GM12878 (cell line): ENCODE results near the gene TPO. TPM values are rescaled to one million over a fixed set of nuclear protein-coding genes. Genes with fewer than 3 reads are reported as not detected.

Source experiments
- ATAC-seq: fragments of 200-7000 bp; cut with Tn5 transposase; 3 replicates; pipeline ENCODE4 v1.9.1; 2020; ENCODE audit warnings: mild to moderate bottlenecking, moderate library complexity
- BruUV-seq: library from RNA; stranded (reverse); fragments of 400-500 nt; replicated peaks from 2 replicates; lab custom pipeline; 2021; lab: Mats Ljungman, UMichigan
- CTCF ChIA-PET: fragments of 300-600 bp; sonication (Branson Sonifier 250); formaldehyde crosslinking; extraction: SDS; loops from one replicate; lab custom pipeline; 2021; ENCODE audit warnings: inconsistent platforms; lab: Yijun Ruan, JAX
- POLR2A ChIA-PET: fragments of 350-600 bp; formaldehyde crosslinking; extraction: SDS; loops from one replicate; lab custom pipeline; 2021; ENCODE audit warnings: inconsistent platforms; lab: Charles Lee
- RAD21 ChIA-PET: fragments of 300-600 bp; sonication (Branson Sonifier 250); formaldehyde crosslinking; loops from one replicate; lab custom pipeline; 2023; ENCODE audit warnings: antibody characterized with exemption; ENCODE audit not compliant: unreplicated experiment; lab: Charles Lee
- SMC1A ChIA-PET: fragments of 300-600 bp; sonication (Branson Sonifier 250); formaldehyde crosslinking; loops from one replicate; lab custom pipeline; 2023; ENCODE audit not compliant: unreplicated experiment, uncharacterized antibody; lab: Charles Lee
- DNase-seq: peaks from one replicate; pipeline ENCODE4 v3.0.0-alpha.2; 2011; ENCODE audit warnings: low read depth, low spot score
- FAIRE-seq: peaks from 3 replicates; lab custom pipeline; 2011; peaks lifted over from hg19 to GRCh38; lab: Jason Lieb, UNC
- H2AFZ ChIP-seq: 2 replicates; pipeline ENCODE4 v1.6.0; 2011; ENCODE audit warnings: low read depth, low read length, control low read depth; ENCODE audit not compliant: control insufficient read depth
- H3K27ac ChIP-seq: 2 replicates; pipeline ENCODE4 v1.5.1; 2011; ENCODE audit warnings: control low read depth; ENCODE audit not compliant: control insufficient read depth, insufficient read depth
- H3K27me3 ChIP-seq, 2 experiments: replicated peaks in 1 of 2; 2 replicates each; pipeline versions ENCODE4 v1.6.0 to v1.6.1; 2011; ENCODE audit warnings: low read length in 1 of 2; ENCODE audit not compliant: control insufficient read depth in 2 of 2, insufficient read depth in 2 of 2
- H3K36me3 ChIP-seq, 2 experiments: 2 replicates each; pipeline ENCODE4 v1.5.1; 2011; ENCODE audit warnings: low read length in 1 of 2; ENCODE audit not compliant: control insufficient read depth in 2 of 2, insufficient read depth in 2 of 2
- H3K4me1 ChIP-seq: 2 replicates; pipeline ENCODE4 v1.6.1; 2011; ENCODE audit warnings: mild to moderate bottlenecking, low read length, moderate library complexity, mixed read lengths; ENCODE audit not compliant: control insufficient read depth, insufficient read depth
- H3K4me2 ChIP-seq: 2 replicates; pipeline ENCODE4 v1.6.0; 2011; ENCODE audit warnings: control low read depth; ENCODE audit not compliant: control insufficient read depth, insufficient read depth
- H3K4me3 ChIP-seq: fragments of 200-600 bp; sonication (generic); 2 replicates; pipeline ENCODE4 v1.5.1; 2016
- H3K79me2 ChIP-seq: 2 replicates; pipeline ENCODE4 v1.6.0; 2011; ENCODE audit warnings: low read length; ENCODE audit not compliant: control insufficient read depth, insufficient read depth
- H3K9ac ChIP-seq: 2 replicates; pipeline ENCODE4 v1.8.0; 2011; ENCODE audit warnings: low read length, control low read depth, mixed read lengths; ENCODE audit not compliant: control insufficient read depth, insufficient read depth
- H3K9me3 ChIP-seq: replicated peaks from 3 replicates; pipeline ENCODE4 v1.5.1; 2011; ENCODE audit warnings: mild to moderate bottlenecking, low read length; ENCODE audit not compliant: control insufficient read depth, insufficient read depth
- H4K20me1 ChIP-seq: 2 replicates; pipeline ENCODE4 v1.6.0; 2011; ENCODE audit not compliant: control insufficient read depth, insufficient read depth
- CREB1 ChIP-seq: IDR thresholded peaks from 2 replicates; pipeline ENCODE4 v1.6.1; 2012; ENCODE audit warnings: low read depth, mild to moderate bottlenecking, inconsistent platforms
- HDGF ChIP-seq: fragments of 450-650 bp; IDR thresholded peaks from 2 replicates; pipeline ENCODE4 v1.6.1; 2016; ENCODE audit warnings: antibody characterized with exemption
- NFXL1 ChIP-seq: fragments of 450-650 bp; IDR thresholded peaks from 2 replicates; pipeline ENCODE4 v1.6.1; 2017; ENCODE audit warnings: antibody characterized with exemption, mild to moderate bottlenecking, borderline replicate concordance
- PKNOX1 ChIP-seq: fragments of 450-650 bp; IDR thresholded peaks from 2 replicates; pipeline ENCODE4 v1.6.1; 2016; ENCODE audit warnings: mild to moderate bottlenecking
- RAD51 ChIP-seq: fragments of 450-650 bp; IDR thresholded peaks from 2 replicates; pipeline ENCODE4 v1.6.1; 2016; ENCODE audit warnings: moderate library complexity, mild to moderate bottlenecking, inconsistent platforms
- SIN3A ChIP-seq: IDR thresholded peaks from 2 replicates; pipeline ENCODE4 v1.6.1; 2012; ENCODE audit warnings: low read depth, low read length, improper control_type of control experiment
- SKIL ChIP-seq: fragments of 450-650 bp; IDR thresholded peaks from 2 replicates; pipeline ENCODE4 v1.6.1; 2017; ENCODE audit warnings: mild to moderate bottlenecking, low read depth, inconsistent platforms; ENCODE audit not compliant: poor library complexity, severe bottlenecking
- SP1 ChIP-seq: IDR thresholded peaks from one replicate; pipeline ENCODE4 v1.6.1; 2011; ENCODE audit warnings: low read depth, low read length
- STAT3 ChIP-seq: IDR thresholded peaks from 2 replicates; pipeline ENCODE4 v1.6.1; 2011; ENCODE audit warnings: low read depth, low read length, improper control_type of control experiment
- TCF3 ChIP-seq: IDR thresholded peaks from 2 replicates; pipeline ENCODE4 v1.6.1; 2012; ENCODE audit warnings: low read depth, mild to moderate bottlenecking, low read length, borderline replicate concordance; ENCODE audit not compliant: insufficient read depth
- USF1 ChIP-seq: IDR thresholded peaks from 2 replicates; pipeline ENCODE4 v1.6.1; 2011; ENCODE audit warnings: borderline replicate concordance, low read depth, mild to moderate bottlenecking, moderate library complexity, mixed read lengths, low read length; ENCODE audit not compliant: insufficient read depth; ENCODE audit errors: extremely low read length
- WRNIP1 ChIP-seq: IDR thresholded peaks from 2 replicates; pipeline ENCODE4 v1.6.1; 2011; ENCODE audit warnings: low read depth, low read length, improper control_type of control experiment, borderline replicate concordance
- ZNF24 ChIP-seq: fragments of 450-650 bp; IDR thresholded peaks from 2 replicates; pipeline ENCODE4 v1.6.1; 2017; ENCODE audit warnings: antibody characterized with exemption, mild to moderate bottlenecking
- ZNF274 ChIP-seq: IDR thresholded peaks from one replicate; pipeline ENCODE4 v1.8.0; 2011; ENCODE audit not compliant: insufficient read length, insufficient read depth
- WGBS: methylation state at CpG from one replicate; pipeline ENCODE4 v1.1.6; 2016; ENCODE audit warnings: low lambda C conversion rate; ENCODE audit not compliant: insufficient replicate concordance, insufficient coverage; ENCODE audit errors: missing lambda C conversion rate; 5-methylcytosine and 5-hydroxymethylcytosine counted together
- in situ Hi-C: fragments of 300-500 bp; cut with MboI; formaldehyde crosslinking; loops from 9 replicates; pipeline ENCODE4 v1.14.3; 2018; ENCODE audit warnings: mixed read lengths
- intact Hi-C: fragments of 100-400 bp; cut with micrococcal nuclease; formaldehyde crosslinking; loops from one replicate; pipeline ENCODE4 v1.14.2; 2022; ENCODE audit not compliant: unreplicated experiment
- polyA plus RNA-seq, 11 experiments: library from polyadenylated mRNA; depleted of rRNA in 4 of 11; unstranded in 6 of 11; stranded (reverse) in 5 of 11; fragments of >200 nt; fragmentation: Nextera tagmentation in 4 of 11; fragmentation: Illumina TruSeq in 1 of 11; extraction: Ambion mirVana in 4 of 11; extraction: Trizol in 1 of 11; gene quantifications; 1 replicate in 1 of 11; 2 replicates in 10 of 11; pipeline versions ENCODE4 v1.2.1 to v1.2.3, GENCODE V29; 2011 to 2016; ENCODE audit warnings: inconsistent platforms in 2 of 11, missing spikeins in 2 of 11, low read depth in 1 of 11
- total RNA-seq, 4 experiments: library from RNA; depleted of rRNA in 3 of 4; stranded (reverse); fragments of >200 nt in 3 of 4; fragmentation: Illumina TruSeq in 1 of 4; extraction: Trizol in 1 of 4; gene quantifications; 2 replicates each; pipeline versions ENCODE4 v1.2.1 to v1.2.3, GENCODE V29; 2013 to 2021

TPO gene
- total and polyA plus RNA-seq, 10 of the 15 experiments (the other 5 are each of a cell fraction or from before 2014, with no cell fraction given), result 0.07 to 0.11 TPM; not detected in 8

GRCh38 chr2:1481406-1482252 is 68.4 kb downstream of the TPO start:
- Histone ChIP-seq H3K9me3 (no peaks in the 10 kb centered on the region; the same call in 2 of the 3 replicates), H3K9ac (no peak overlapping the region), H2AFZ (no peak overlapping the region), H3K79me2 (no peaks in the 10 kb centered on the region), H4K20me1 (no peaks in the 10 kb centered on the region), H3K4me2 (no peak overlapping the region), H3K27me3 (no peaks in the 10 kb centered on the region), H3K27ac (no peak overlapping the region), H3K4me1 (no peaks in the 10 kb centered on the region), H3K36me3 (no peaks in the 10 kb centered on the region), H3K4me3 (no peak overlapping the region)
- ChIA-PET SMC1A (interaction anchor here (0.7 kb wide), 1 partner anchor 298 kb away, joined by 3 read pairs; no protein-coding TSS in a partner anchor), CTCF (interaction anchor here (1.0 kb wide), 1 partner anchor 69 kb away, joined by 3 read pairs; no protein-coding TSS in a partner anchor), POLR2A (no interaction called here), RAD21 (no interaction called here)
- intact Hi-C loops, result no loop called here
- 35% methylated on average over 20 of the region's 20 CpGs for WGBS
- TF ChIP-seq ZNF24 (no peak), CREB1 (no peak), RAD51 (no peak), SKIL (no peak), PKNOX1 (no peak), SP1 (no peak), USF1 (no peak), HDGF (no peak), WRNIP1 (no peak), SIN3A (no peak), ZNF274 (no peak), NFXL1 (no peak), TCF3 (no peak), STAT3 (no peak)
- FAIRE-seq, result no peak
- no peak for ATAC-seq
- in situ Hi-C loops, result no loop called here
- DNase-seq, result no peak
- no TSS peak for BruUV-seq
